ENCODE data around the gene ATRAID. TPM values are rescaled to one million over a fixed set of nuclear protein-coding genes. Genes with fewer than 3 reads are reported as not detected.
A peak's percentile ranks its signal among the peaks of the same experiment; 100 is the strongest.

ATRAID gene
- total RNA-seq, 1 experiment from 2014 or later, result 108 TPM

GRCh38 chr2:27218614-27219013, 6.8 kb downstream of the ATRAID start:
- peak overlapping the region in 2 of 3 experiments; percentile 16 to 40; a peak in 3 of 7 replicates for H3K27ac Mint-ChIP-seq
- WGBS (ENCODE audit: extremely low coverage, insufficient read length, low lambda C conversion rate), result no CpG with 5 or more reads among the region's 4 CpGs
- no peaks in the 10 kb centered on the region for H4K20me1 ChIP-seq (ENCODE audit: control insufficient read depth, insufficient read depth, insufficient read length)

More at GRCh38 chr2:27218614-27219013, 6.8 kb downstream of the ATRAID start:
- Histone ChIP-seq H3K4me2 (ENCODE audit: insufficient read depth, insufficient read length, low read length) (peak overlapping the region; percentile 97), H4K5ac (ENCODE audit: insufficient read length, low read depth, low read length) (no peak overlapping the region), H2BK12ac (ENCODE audit: insufficient read length, low read depth, low read length) (no peak overlapping the region), H3K4me1 (ENCODE audit: insufficient read depth, low read length) (peaks cover 4% of the 10 kb centered on the region; the same call in 1 of the 2 replicates), H2AK5ac (ENCODE audit: insufficient read length, low read length) (no peak overlapping the region), H4K91ac (ENCODE audit: insufficient read length, low read depth, low read length) (no peak overlapping the region), H2AFZ (ENCODE audit: low read length) (no peak overlapping the region), H3K23ac (ENCODE audit: insufficient read length, low read depth, low read length) (no peak overlapping the region), H3T11ph (ENCODE audit: low read length) (no peak overlapping the region), H3K14ac (ENCODE audit: insufficient read depth, low read length) (no peak overlapping the region), H2BK20ac (ENCODE audit: low read depth, low read length, poor library complexity, severe bottlenecking) (no peak overlapping the region), H3K18ac (ENCODE audit: insufficient read length, low read depth, low read length) (no peak overlapping the region), H2BK120ac (ENCODE audit: low read depth, low read length, poor library complexity, severe bottlenecking) (no peak overlapping the region), H3K27me3 (ENCODE audit: insufficient read depth, low read length) (no peaks in the 10 kb centered on the region), H2BK15ac (ENCODE audit: low read depth, low read length) (no peak overlapping the region), H3K79me1 (ENCODE audit: insufficient read depth, low read depth, low read length, poor library complexity, severe bottlenecking) (no peaks in the 10 kb centered on the region), H3K23me2 (ENCODE audit: insufficient read length, low read depth, low read length, poor library complexity, severe bottlenecking) (peaks cover 9% of the 10 kb centered on the region), H3K27ac (ENCODE audit: insufficient read length, low read depth, low read length) (no peak overlapping the region), H4K8ac (replicated peaks; ENCODE audit: insufficient read length, low read depth, low read length) (no peak overlapping the region), H3K56ac (ENCODE audit: insufficient read length, low read depth, low read length) (no peak overlapping the region), H3K79me2 (ENCODE audit: insufficient read depth, low read length) (peaks cover 12% of the 10 kb centered on the region; the same call in 1 of the 2 replicates), H2BK5ac (ENCODE audit: insufficient read length, low read length) (no peak overlapping the region), H3K9me3 (ENCODE audit: control insufficient read depth, low read depth, low read length) (no peaks in the 10 kb centered on the region), H3K4ac (ENCODE audit: low read depth, low read length) (no peak overlapping the region), H3K9ac (ENCODE audit: extremely low read depth, insufficient read length, low read length) (peak overlapping the region; percentile 97)
- TF ChIP-seq CTCF (conservative IDR thresholded peaks at IDR 0.05), result no peak
- Mint-ChIP-seq H3K36me3 (ENCODE audit: insufficient read depth in 1 of 3, low read depth in 3 of 3) (peaks cover 53 to 76% (median 74%) of the 10 kb centered on the region in 3 experiments), H3K4me1 (peaks cover 21 to 28% of the 10 kb centered on the region in 2 experiments), H3K9me3 (peaks cover 0 to 1% of the 10 kb centered on the region in 2 experiments; a peak in 1 of 5 replicates), H3K4me3 (peak overlapping the region; percentile 91 to 96), H3K27me3 (ENCODE audit: low read depth) (no peaks in the 10 kb centered on the region)
- no peak for DNase-seq
